RWPE2 (cell line): ENCODE measurements around the gene COMMD4.
"Not testable (repeated sequence)": the region's sequence is repeated elsewhere in the genome, so short reads cannot be mapped to it uniquely, and the experiment has no call there.

Experiments
- ATAC-seq: fragments of 200-7000 bp; cut with Tn5 transposase; 3 replicates; pipeline ENCODE4 v1.9.1; 2021; ENCODE audit warnings: low read depth
- DNase-seq: peaks from one replicate; pipeline ENCODE4 v3.0.0-alpha.2; 2020; ENCODE audit warnings: low spot score
- H3K27ac ChIP-seq: fragments of 450-650 bp; 2 replicates; pipeline ENCODE4 v1.5.1; 2017; ENCODE audit warnings: mild to moderate bottlenecking; ENCODE audit not compliant: poor library complexity, severe bottlenecking
- H3K27me3 ChIP-seq: fragments of 250-450 bp; sonication (Bioruptor Pico); 2 replicates; pipeline ENCODE4 v1.5.1; 2021; ENCODE audit warnings: mild to moderate bottlenecking, moderate library complexity; ENCODE audit not compliant: insufficient read depth, poor library complexity, severe bottlenecking
- H3K36me3 ChIP-seq: fragments of 250-450 bp; sonication (Bioruptor Pico); 2 replicates; pipeline ENCODE4 v1.5.1; 2020; ENCODE audit warnings: low read depth, mild to moderate bottlenecking, moderate library complexity
- H3K4me1 ChIP-seq: fragments of 250-450 bp; sonication (Bioruptor Pico); 2 replicates; pipeline ENCODE4 v1.5.1; 2021; ENCODE audit warnings: mild to moderate bottlenecking, moderate library complexity; ENCODE audit not compliant: insufficient read depth, poor library complexity, severe bottlenecking
- H3K4me3 ChIP-seq: fragments of 250-450 bp; sonication (Bioruptor Pico); 2 replicates; pipeline ENCODE4 v1.5.1; 2021; ENCODE audit warnings: mild to moderate bottlenecking, moderate library complexity; ENCODE audit not compliant: severe bottlenecking
- H3K9me3 ChIP-seq: fragments of 250-450 bp; sonication (Bioruptor Pico); 2 replicates; pipeline ENCODE4 v1.5.1; 2021; ENCODE audit warnings: mild to moderate bottlenecking, moderate library complexity; ENCODE audit not compliant: severe bottlenecking
- CTCF ChIP-seq: fragments of 450-650 bp; IDR thresholded peaks from one replicate; pipeline ENCODE4 v1.5.1; 2017; ENCODE audit warnings: mild to moderate bottlenecking, moderate library complexity; ENCODE audit not compliant: poor library complexity, severe bottlenecking

Gene COMMD4

GRCh38 chr15:75346796-75347221, 10.9 kb downstream of the COMMD4 start, which contains the start of gene NEIL1:
TSS of gene NEIL1 (plus strand) at chr15:75347039. CDS start at chr15:75348906, 1,867 bp downstream.
- Histone ChIP-seq H3K27ac (peak within 1 kb of the TSS; percentile 3), H3K36me3 (no peaks in the 10 kb centered on the region), H3K4me1 (no peaks in the 10 kb centered on the region), H3K4me3 (peak within 1 kb of the TSS; percentile 75), H3K27me3 (no peaks in the 10 kb centered on the region), H3K9me3 (no peaks in the 10 kb centered on the region)
- DNase-seq (no peak), ATAC-seq (no peak)
- TF ChIP-seq CTCF, result no peak

GRCh38 chr15:75347222-75348033, 11.6 kb downstream of the COMMD4 start:
- no peak for TF ChIP-seq CTCF
- DNase-seq, result no peak
- ATAC-seq, result peak; percentile 54
- Histone ChIP-seq H3K36me3 (no peaks in the 10 kb centered on the region), H3K4me1 (no peaks in the 10 kb centered on the region), H3K27ac (peak overlapping the region; percentile 3), H3K4me3 (peak overlapping the region; percentile 75), H3K27me3 (no peaks in the 10 kb centered on the region), H3K9me3 (no peaks in the 10 kb centered on the region)

GRCh38 chr15:75348034-75348561, 12.2 kb downstream of the COMMD4 start:
- Histone ChIP-seq H3K36me3 (no peaks in the 10 kb centered on the region), H3K4me3 (peak overlapping the region; percentile 75), H3K9me3 (no peaks in the 10 kb centered on the region), H3K27ac (peak overlapping the region; percentile 3), H3K4me1 (no peaks in the 10 kb centered on the region), H3K27me3 (no peaks in the 10 kb centered on the region)
- TF ChIP-seq CTCF, result no peak
- no peak for DNase-seq
- peak; percentile 30 for ATAC-seq

GRCh38 chr15:75348562-75349350, 12.9 kb downstream of the COMMD4 start:
- Histone ChIP-seq H3K9me3 (no peaks in the 10 kb centered on the region), H3K36me3 (no peaks in the 10 kb centered on the region), H3K4me3 (peak overlapping the region; percentile 75), H3K27ac (no peak overlapping the region), H3K4me1 (no peaks in the 10 kb centered on the region), H3K27me3 (no peaks in the 10 kb centered on the region)
- TF ChIP-seq CTCF, result no peak
- ATAC-seq, result peak; percentile 13
- no peak for DNase-seq

- not testable (repeated sequence) for H3K36me3 ChIP-seq, ATAC-seq, H3K4me3 ChIP-seq, DNase-seq, H3K9me3 ChIP-seq, H3K4me1 ChIP-seq, H3K27ac ChIP-seq, H3K27me3 ChIP-seq
Measured at GRCh38 chr15:75349351-75349669, 13.4 kb downstream of the COMMD4 start.
